HepG2 (cell line): ENCODE measurements around the gene FKBP10. TPM values are rescaled to one million over a fixed set of nuclear protein-coding genes. Genes with fewer than 3 reads are reported as not detected.

Experiments
- CCDC6 ChIP-seq: sonication (generic); formaldehyde crosslinking; IDR thresholded peaks from 2 replicates; pipeline ENCODE4 v1.8.1; 2022; ENCODE audit warnings: mild to moderate bottlenecking, missing genetic modification reagents, moderate library complexity
- CERS6 ChIP-seq: sonication (generic); formaldehyde crosslinking; IDR thresholded peaks from 2 replicates; pipeline ENCODE4 v1.5.0; 2020; ENCODE audit warnings: missing genetic modification reagents
- CSRNP1 ChIP-seq: sonication (generic); formaldehyde crosslinking; IDR thresholded peaks from 2 replicates; pipeline ENCODE4 v1.8.1; 2023; ENCODE audit warnings: mild to moderate bottlenecking, missing genetic modification reagents
- ISL2 ChIP-seq: sonication (generic); formaldehyde crosslinking; IDR thresholded peaks from 2 replicates; pipeline ENCODE4 v1.5.0; 2020; ENCODE audit warnings: missing genetic modification reagents
- YEATS4 ChIP-seq: sonication (generic); formaldehyde crosslinking; IDR thresholded peaks from 2 replicates; pipeline ENCODE4 v1.4.0; 2020; ENCODE audit warnings: missing genetic modification reagents, borderline replicate concordance
- ZBTB40 ChIP-seq, 2 experiments: fragments of 450-650 bp in 1 of 2; sonication (generic) in 1 of 2; formaldehyde crosslinking in 1 of 2; IDR thresholded peaks; 2 replicates each; pipeline versions ENCODE4 v1.6.1 to v1.8.0; 2016 to 2022; ENCODE audit warnings: antibody characterized with exemption in 1 of 2, mild to moderate bottlenecking in 1 of 2, missing genetic modification reagents in 1 of 2
- ZNF296 ChIP-seq: sonication (generic); formaldehyde crosslinking; conservative IDR thresholded peaks from 2 replicates; pipeline ENCODE4 v1.5.0; 2020; ENCODE audit warnings: mild to moderate bottlenecking, missing genetic modification reagents
- ZNF329 ChIP-seq: sonication (generic); formaldehyde crosslinking; IDR thresholded peaks from 2 replicates; pipeline ENCODE4 v1.9.0; 2021; ENCODE audit warnings: low read depth, mild to moderate bottlenecking, missing genetic modification reagents
- ZNF496 ChIP-seq: sonication (generic); formaldehyde crosslinking; IDR thresholded peaks from 2 replicates; pipeline ENCODE4 v1.8.1; 2023; ENCODE audit warnings: mild to moderate bottlenecking, moderate library complexity, missing genetic modification reagents; ENCODE audit not compliant: insufficient replicate concordance
- ZNF577 ChIP-seq: sonication (generic); formaldehyde crosslinking; IDR thresholded peaks from 2 replicates; pipeline ENCODE4 v1.4.0; 2020; ENCODE audit warnings: mild to moderate bottlenecking, low read depth, missing genetic modification reagents, borderline replicate concordance
- ZNF781 ChIP-seq: sonication (generic); formaldehyde crosslinking; IDR thresholded peaks from 2 replicates; pipeline ENCODE4 v1.5.1; 2020; ENCODE audit warnings: borderline replicate concordance, mild to moderate bottlenecking, missing genetic modification reagents; ENCODE audit errors: not compliant biosample characterization
- polyA plus RNA-seq, 8 experiments: library from polyadenylated mRNA; depleted of rRNA in 3 of 8; stranded (reverse) in 7 of 8; unstranded in 1 of 8; fragments of >200 nt; fragmentation: Illumina TruSeq in 4 of 8; extraction: Trizol in 4 of 8; gene quantifications; 2 replicates each; pipeline versions ENCODE4 v1.2.1 to v1.2.3, GENCODE V29; 2011 to 2016; ENCODE audit warnings: low read depth in 4 of 8, missing spikeins in 1 of 8, mixed read lengths in 1 of 8; ENCODE audit not compliant: insufficient read depth in 1 of 8
- total RNA-seq, 5 experiments: library from RNA; depleted of rRNA; stranded (reverse); fragments of >200 nt; fragmentation: Illumina TruSeq; extraction: Trizol; gene quantifications; 2 replicates each; pipeline ENCODE4 v1.2.3, GENCODE V29; 2016; ENCODE audit warnings: low read depth in 1 of 5

Gene FKBP10
- total and polyA plus RNA-seq, 2 of the 13 experiments (the other 11 are each of a cell fraction or from before 2014, with no cell fraction given): 149 to 573 TPM

GRCh38 chr17:41811549-41812380 is 1.0 kb upstream of the FKBP10 start, which contains the start of gene P3H4 (continued):
- TF ChIP-seq ZNF577 (no peak), CSRNP1 (CRISPR knock-in tag) (peak; percentile 94), YEATS4 (CRISPR knock-in tag) (peak; percentile 98), ISL2 (0 out of 2 replicates have a peak, but pooled peaks have one; percentile 47), ZBTB40 (IDR thresholded peaks at IDR 0.05) (no peak), ZBTB40 (CRISPR knock-in tag; IDR thresholded peaks at IDR 0.05) (peak; percentile 48; the same call in 1 of the 2 replicates), ZNF296 (CRISPR knock-in tag) (no peak), CCDC6 (CRISPR knock-in tag) (peak; percentile 76; the same call in 1 of the 2 replicates), ZNF781 (peak; percentile 41), ZNF329 (CRISPR knock-in tag) (peak; percentile 74), ZNF496 (CRISPR knock-in tag) (no peak), CERS6 (CRISPR knock-in tag) (peak; percentile 85; the same call in 1 of the 2 replicates)
